ENCODE results near the gene GNAI3. TPM values are rescaled to one million over a fixed set of nuclear protein-coding genes. Genes with fewer than 3 reads are reported as not detected.
A peak's percentile ranks its signal among the peaks of the same experiment; 100 is the strongest.

The GNAI3 gene
- total RNA-seq, 4 donors from 2014 or later: 8.2 to 15.1 (median 11.6) TPM

- H3K27me3 ChIP-seq: no peaks in the 10 kb centered on the region
- H3K27ac ChIP-seq: no peak overlapping the region
- intact Hi-C loops (cut with DNase I): loop anchor here (5.0 kb wide), 3 partner anchors 98 to 342 kb away; partner anchors contain the start of gene AHCYL1
- H3K9me3 ChIP-seq: no peaks in the 10 kb centered on the region
- H3K4me1 ChIP-seq: peaks cover 0 to 35% (median 18%) of the 10 kb centered on the region in 3 donors
- no peak overlapping the region for H3K4me3 ChIP-seq
- H3K36me3 ChIP-seq: no peaks in the 10 kb centered on the region
- 12 to 41% methylated on average over 3 to 6 of the region's 6 CpGs for WGBS, 2 donors
- no peak for TF ChIP-seq POLR2A (IDR thresholded peaks at IDR 0.05)
- TF ChIP-seq CTCF (IDR thresholded peaks at IDR 0.05): no peak
- no peak for DNase-seq
Observed at GRCh38 chr1:109639841-109640184, 91.4 kb downstream of the GNAI3 start.

- H3K27ac ChIP-seq: no peak overlapping the region
- no peak overlapping the region for H3K4me3 ChIP-seq
- no peaks in the 10 kb centered on the region for H3K36me3 ChIP-seq
- H3K4me1 ChIP-seq: peaks cover 0 to 32% (median 18%) of the 10 kb centered on the region in 3 donors
- no peak for DNase-seq
- no peaks in the 10 kb centered on the region for H3K27me3 ChIP-seq
- WGBS, 2 donors: 47 to 67% methylated on average over 3 to 4 of the region's 5 CpGs
- intact Hi-C loops (cut with DNase I): loop anchor here (5.0 kb wide), 2 partner anchors 132 to 342 kb away; partner anchors contain the start of gene AHCYL1
- no peaks in the 10 kb centered on the region for H3K9me3 ChIP-seq
- peak; percentile 88 to 100 (median 92) for TF ChIP-seq CTCF (IDR thresholded peaks at IDR 0.05)
- TF ChIP-seq POLR2A (IDR thresholded peaks at IDR 0.05): no peak
Observed at GRCh38 chr1:109640285-109640865, 92.0 kb downstream of the GNAI3 start.

- Histone ChIP-seq H3K4me1 (peaks cover 0 to 23% (median 12%) of the 10 kb centered on the region in 3 donors), H3K27ac (no peak overlapping the region), H3K9me3 (no peaks in the 10 kb centered on the region), H3K27me3 (no peaks in the 10 kb centered on the region), H3K4me3 (no peak overlapping the region), H3K36me3 (no peaks in the 10 kb centered on the region)
- intact Hi-C loops (cut with DNase I): loop anchor here (5.0 kb wide), 2 partner anchors 131 to 341 kb away; partner anchors contain the start of gene AHCYL1
- DNase-seq: no peak
- 86 to 100% methylated on average over 1 to 2 of the region's 2 CpGs for WGBS, 2 donors
- TF ChIP-seq CTCF (IDR thresholded peaks at IDR 0.05): no peak
- TF ChIP-seq POLR2A (IDR thresholded peaks at IDR 0.05): no peak
Observed at GRCh38 chr1:109641078-109641740, 92.8 kb downstream of the GNAI3 start.

- TF ChIP-seq CTCF (IDR thresholded peaks at IDR 0.05): no peak
- TF ChIP-seq POLR2A (IDR thresholded peaks at IDR 0.05): no peak
- peaks cover 0 to 17% (median 7%) of the 10 kb centered on the region in 3 donors for H3K4me1 ChIP-seq
- no peaks in the 10 kb centered on the region for H3K9me3 ChIP-seq
- no peaks in the 10 kb centered on the region for H3K27me3 ChIP-seq
- H3K27ac ChIP-seq: no peak overlapping the region
- DNase-seq: no peak
- WGBS, 2 donors: 79 to 80% methylated on average over 2 of the region's 2 CpGs
- H3K4me3 ChIP-seq: no peak overlapping the region
- H3K36me3 ChIP-seq: no peaks in the 10 kb centered on the region
- intact Hi-C loops (cut with DNase I): loop anchor here (5.0 kb wide), 2 partner anchors 130 to 340 kb away; partner anchors contain the start of gene AHCYL1
Observed at GRCh38 chr1:109641861-109642260, 93.4 kb downstream of the GNAI3 start.

GRCh38 chr1:109642626-109643025 lies 94.2 kb downstream of the GNAI3 start:
- H3K9me3 ChIP-seq: no peaks in the 10 kb centered on the region
- no peaks in the 10 kb centered on the region for H3K36me3 ChIP-seq
- H3K27me3 ChIP-seq: no peaks in the 10 kb centered on the region
- TF ChIP-seq POLR2A (IDR thresholded peaks at IDR 0.05): no peak
- TF ChIP-seq CTCF (IDR thresholded peaks at IDR 0.05): no peak
- WGBS, 2 donors: 54 to 58% methylated on average over 3 of the region's 3 CpGs
- H3K4me1 ChIP-seq: peaks cover 0 to 15% (median 7%) of the 10 kb centered on the region in 3 donors
- no peak for DNase-seq
- no peak overlapping the region for H3K4me3 ChIP-seq
- intact Hi-C loops (cut with DNase I): loop anchor here (5.0 kb wide), 2 partner anchors 130 to 340 kb away; partner anchors contain the start of gene AHCYL1
- no peak overlapping the region for H3K27ac ChIP-seq
